HCT116 (cell line): ENCODE results near the gene FZR1. TPM values are rescaled to one million over a fixed set of nuclear protein-coding genes. Genes with fewer than 3 reads are reported as not detected.
A peak's percentile ranks its signal among the peaks of the same experiment; 100 is the strongest.

Source experiments
- ATAC-seq: fragments of 200-7000 bp; cut with Tn5 transposase; 2 replicates; pipeline ENCODE4 v1.9.1; 2020; ENCODE audit warnings: mild to moderate bottlenecking, moderate library complexity
- BruUV-seq: library from RNA; stranded (reverse); fragments of 400-500 nt; replicated peaks from 2 replicates; lab custom pipeline; 2021; lab: Mats Ljungman, UMichigan
- CTCF ChIA-PET: fragments of 300-600 bp; sonication (Branson Sonifier 250); formaldehyde crosslinking; loops from one replicate; lab custom pipeline; 2021; ENCODE audit warnings: antibody characterized with exemption; lab: Charles Lee
- POLR2A ChIA-PET: fragments of 300-600, 350-600 bp; sonication (Branson Sonifier 250); formaldehyde crosslinking; loops from one replicate; lab custom pipeline; 2021; ENCODE audit warnings: antibody characterized with exemption; lab: Charles Lee
- RAD21 ChIA-PET, 2 experiments: fragments of 300-600 bp; sonication (Branson Sonifier 250); formaldehyde crosslinking; loops; one replicate each; lab custom pipeline; 2023; ENCODE audit warnings: low total read pairs in 2 of 2; ENCODE audit not compliant: uncharacterized antibody in 2 of 2, unreplicated experiment in 2 of 2, low non-redundant PET in 1 of 2; lab: Charles Lee
- DNase-seq: peaks from one replicate; pipeline ENCODE4 v3.0.0-alpha.2; 2010; ENCODE audit warnings: low read depth, low spot score
- H2AFZ ChIP-seq: fragments of 200-600 bp; shearing (Covaris generic), sonication (generic); 2 replicates; pipeline ENCODE4 v1.6.1; 2017; ENCODE audit warnings: low read depth, mixed run types, mixed read lengths, antibody characterized with exemption, low read length; ENCODE audit not compliant: poor library complexity, severe bottlenecking
- H3K27ac ChIP-seq: 2 replicates; pipeline ENCODE4 v1.5.1; 2012; ENCODE audit warnings: low read depth, low read length
- H3K27me3 ChIP-seq: fragments of 200-600 bp; sonication (generic); 2 replicates; pipeline ENCODE4 v1.6.1; 2016; ENCODE audit warnings: mixed run types, low read length, mixed read lengths; ENCODE audit not compliant: insufficient read depth
- H3K36me3 ChIP-seq, 2 experiments: fragments of 200-500 bp in 1 of 2; fragments of 200-600 bp in 1 of 2; sonication (Bioruptor generic) in 1 of 2; sonication (generic) in 1 of 2; 2 replicates each; pipeline versions ENCODE4 v1.5.1 to v1.6.1; 2014 to 2016; ENCODE audit warnings: low read length in 2 of 2, inconsistent platforms in 1 of 2, mixed read lengths in 1 of 2, mixed run types in 1 of 2; ENCODE audit not compliant: insufficient read depth in 2 of 2, control insufficient read depth in 1 of 2
- H3K4me1 ChIP-seq, 2 experiments: fragments of 200-600 bp in 1 of 2; sonication (generic) in 1 of 2; 2 replicates each; pipeline versions ENCODE4 v1.5.1 to v1.6.1; 2012 to 2017; ENCODE audit warnings: low read length in 2 of 2, inconsistent platforms in 1 of 2, mild to moderate bottlenecking in 1 of 2, mixed read lengths in 1 of 2, mixed run types in 1 of 2, moderate library complexity in 1 of 2; ENCODE audit not compliant: insufficient read depth in 2 of 2, control insufficient read depth in 1 of 2
- H3K4me2 ChIP-seq: fragments of 200-600 bp; sonication (generic); 2 replicates; pipeline ENCODE4 v1.6.1; 2017; ENCODE audit warnings: mixed run types, low read length, mixed read lengths
- H3K4me3 ChIP-seq, 2 experiments: fragments of 200-600 bp in 1 of 2; sonication (generic) in 1 of 2; replicated peaks in 1 of 2; 2 replicates each; pipeline ENCODE4 v1.5.1; 2011 to 2016; ENCODE audit warnings: low read length in 2 of 2, control low read depth in 1 of 2, low read depth in 1 of 2, mild to moderate bottlenecking in 1 of 2, mixed read lengths in 1 of 2, mixed run types in 1 of 2
- H3K79me2 ChIP-seq: fragments of 200-600 bp; sonication (generic); 2 replicates; pipeline ENCODE4 v1.6.1; 2017; ENCODE audit warnings: mild to moderate bottlenecking, mixed run types, low read length, moderate library complexity, mixed read lengths; ENCODE audit not compliant: insufficient read depth
- H3K9ac ChIP-seq: fragments of 200-600 bp; sonication (generic); 2 replicates; pipeline ENCODE4 v1.6.1; 2016; ENCODE audit warnings: low read length, mixed read lengths
- H3K9me2 ChIP-seq: fragments of 200-600 bp; sonication (generic), shearing (Covaris generic); 2 replicates; pipeline ENCODE4 v1.6.1; 2017; ENCODE audit warnings: mixed run types, mild to moderate bottlenecking, moderate library complexity; ENCODE audit not compliant: insufficient read depth
- H3K9me3 ChIP-seq, 2 experiments: fragments of 200-500 bp in 1 of 2; fragments of 200-600 bp in 1 of 2; sonication (Bioruptor generic) in 1 of 2; sonication (generic) in 1 of 2; 2 replicates each; pipeline ENCODE4 v1.6.1; 2014 to 2017; ENCODE audit warnings: low read length in 2 of 2, mixed read lengths in 2 of 2, inconsistent platforms in 1 of 2, low read depth in 1 of 2, mild to moderate bottlenecking in 1 of 2, mixed run types in 1 of 2, moderate library complexity in 1 of 2; ENCODE audit not compliant: control insufficient read depth in 1 of 2, insufficient read depth in 1 of 2
- H4K20me1 ChIP-seq: fragments of 200-600 bp; sonication (generic), shearing (Covaris generic); 2 replicates; pipeline ENCODE4 v1.6.1; 2017; ENCODE audit warnings: mixed run types, mild to moderate bottlenecking, moderate library complexity; ENCODE audit not compliant: insufficient read depth
- CBX3 ChIP-seq: IDR thresholded peaks from 2 replicates; pipeline ENCODE4 v1.6.1; 2012; ENCODE audit warnings: low read depth
- POLR2AphosphoS5 ChIP-seq: IDR thresholded peaks from 2 replicates; pipeline ENCODE4 v1.6.1; 2011; ENCODE audit warnings: mild to moderate bottlenecking, low read depth, low read length, moderate library complexity
- RAD21 ChIP-seq: IDR thresholded peaks from 2 replicates; pipeline ENCODE4 v1.6.1; 2012; ENCODE audit warnings: low read depth, mild to moderate bottlenecking
- ZFX ChIP-seq: fragments of 450-650 bp; IDR thresholded peaks from 2 replicates; pipeline ENCODE4 v1.6.1; 2017
- intact Hi-C: fragments of 100-400 bp; cut with micrococcal nuclease; formaldehyde crosslinking; loops from 2 replicates; pipeline ENCODE4 v1.10.0; 2022
- total RNA-seq: library from RNA; stranded (reverse); gene quantifications from one replicate; pipeline ENCODE4 v1.2.1, GENCODE V29; 2021; ENCODE audit not compliant: unreplicated experiment
- TF ChIP-seq, protein P1 (sequence below), 3 experiments: fragments of 200-600 bp in 1 of 3; sonication (generic) in 1 of 3; IDR thresholded peaks in 2 of 3; conservative IDR thresholded peaks in 1 of 3; 2 replicates each; pipeline ENCODE4 v1.5.1; 2012 to 2017; ENCODE audit warnings: low read depth in 2 of 3, low read length in 2 of 3, antibody characterized with exemption in 1 of 3, borderline replicate concordance in 1 of 3, control low read depth in 1 of 3, mild to moderate bottlenecking in 1 of 3, mixed read lengths in 1 of 3, mixed run types in 1 of 3, moderate library complexity in 1 of 3; ENCODE audit not compliant: insufficient read depth in 1 of 3
- TF ChIP-seq, protein P2 (sequence below): IDR thresholded peaks from 2 replicates; pipeline ENCODE4 v1.6.1; 2011; ENCODE audit warnings: mild to moderate bottlenecking, low read length, moderate library complexity; ENCODE audit not compliant: insufficient replicate concordance; ENCODE audit errors: extremely low read depth

The FZR1 gene
- total RNA-seq, 1 experiment from 2014 or later: 60.3 TPM

GRCh38 chr19:3544742-3545668 is 38.9 kb downstream of the FZR1 start:
- H3K9me3 ChIP-seq: no peaks in the 10 kb centered on the region
- H3K36me3 ChIP-seq: peaks cover 11 to 17% of the 10 kb centered on the region in 2 experiments
- H3K4me3 ChIP-seq: no peak overlapping the region
- BruUV-seq: no TSS peak
- H3K27me3 ChIP-seq: no peaks in the 10 kb centered on the region
- CTCF ChIA-PET: interaction anchor here (0.7 to 2.0 kb wide), 8 partner anchors 13 to 60 kb away, joined by 3 to 11 read pairs (median 4); partner anchors contain the start of genes HMG20B and MFSD12
- DNase-seq (no peak), ATAC-seq (peak; percentile 86)
- H3K27ac ChIP-seq: peak overlapping the region; percentile 24; the same call in 1 of the 2 replicates
- no peaks in the 10 kb centered on the region for H3K9me2 ChIP-seq
- peaks cover 5% of the 10 kb centered on the region; the same call in 1 of the 2 replicates for H4K20me1 ChIP-seq
- H2AFZ ChIP-seq: no peak overlapping the region
- H3K4me2 ChIP-seq: 0 out of 2 replicates have a peak overlapping the region, but pooled peaks have one; percentile 1
- 0 out of 2 replicates have a peak overlapping the region, but pooled peaks have one; percentile 8 for H3K9ac ChIP-seq
- peaks cover 18% of the 10 kb centered on the region; the same call in 1 of the 2 replicates for H3K79me2 ChIP-seq
- TF ChIP-seq, protein P1, sequence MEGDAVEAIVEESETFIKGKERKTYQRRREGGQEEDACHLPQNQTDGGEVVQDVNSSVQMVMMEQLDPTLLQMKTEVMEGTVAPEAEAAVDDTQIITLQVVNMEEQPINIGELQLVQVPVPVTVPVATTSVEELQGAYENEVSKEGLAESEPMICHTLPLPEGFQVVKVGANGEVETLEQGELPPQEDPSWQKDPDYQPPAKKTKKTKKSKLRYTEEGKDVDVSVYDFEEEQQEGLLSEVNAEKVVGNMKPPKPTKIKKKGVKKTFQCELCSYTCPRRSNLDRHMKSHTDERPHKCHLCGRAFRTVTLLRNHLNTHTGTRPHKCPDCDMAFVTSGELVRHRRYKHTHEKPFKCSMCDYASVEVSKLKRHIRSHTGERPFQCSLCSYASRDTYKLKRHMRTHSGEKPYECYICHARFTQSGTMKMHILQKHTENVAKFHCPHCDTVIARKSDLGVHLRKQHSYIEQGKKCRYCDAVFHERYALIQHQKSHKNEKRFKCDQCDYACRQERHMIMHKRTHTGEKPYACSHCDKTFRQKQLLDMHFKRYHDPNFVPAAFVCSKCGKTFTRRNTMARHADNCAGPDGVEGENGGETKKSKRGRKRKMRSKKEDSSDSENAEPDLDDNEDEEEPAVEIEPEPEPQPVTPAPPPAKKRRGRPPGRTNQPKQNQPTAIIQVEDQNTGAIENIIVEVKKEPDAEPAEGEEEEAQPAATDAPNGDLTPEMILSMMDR (IDR thresholded peaks at IDR 0.05 in 2 of 3, conservative IDR thresholded peaks at IDR 0.05 in 1 of 3; ENCODE audit: borderline replicate concordance in 1 of 3, insufficient read depth in 1 of 3, low read depth in 2 of 3, low read length in 2 of 3): peak; percentile 78 to 98 (median 91)
- TF ChIP-seq RAD21: peak; percentile 82
- no peak for TF ChIP-seq POLR2AphosphoS5
- TF ChIP-seq, protein P2, sequence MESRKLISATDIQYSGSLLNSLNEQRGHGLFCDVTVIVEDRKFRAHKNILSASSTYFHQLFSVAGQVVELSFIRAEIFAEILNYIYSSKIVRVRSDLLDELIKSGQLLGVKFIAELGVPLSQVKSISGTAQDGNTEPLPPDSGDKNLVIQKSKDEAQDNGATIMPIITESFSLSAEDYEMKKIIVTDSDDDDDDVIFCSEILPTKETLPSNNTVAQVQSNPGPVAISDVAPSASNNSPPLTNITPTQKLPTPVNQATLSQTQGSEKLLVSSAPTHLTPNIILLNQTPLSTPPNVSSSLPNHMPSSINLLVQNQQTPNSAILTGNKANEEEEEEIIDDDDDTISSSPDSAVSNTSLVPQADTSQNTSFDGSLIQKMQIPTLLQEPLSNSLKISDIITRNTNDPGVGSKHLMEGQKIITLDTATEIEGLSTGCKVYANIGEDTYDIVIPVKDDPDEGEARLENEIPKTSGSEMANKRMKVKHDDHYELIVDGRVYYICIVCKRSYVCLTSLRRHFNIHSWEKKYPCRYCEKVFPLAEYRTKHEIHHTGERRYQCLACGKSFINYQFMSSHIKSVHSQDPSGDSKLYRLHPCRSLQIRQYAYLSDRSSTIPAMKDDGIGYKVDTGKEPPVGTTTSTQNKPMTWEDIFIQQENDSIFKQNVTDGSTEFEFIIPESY: no peak
- no peak for TF ChIP-seq ZFX
- TF ChIP-seq CBX3: 0 out of 2 replicates have a peak, but pooled peaks have one; percentile 12
- TF ChIP-seq, all 23 proteins: peak for 3
- ChIA-PET RAD21 (interaction anchor here in 1 of 2 experiments (1.0 kb wide), 1 partner anchor 29 kb away, joined by 5 read pairs; no protein-coding TSS in a partner anchor), POLR2A (interaction anchor here (0.6 to 0.9 kb wide), 2 partner anchors 8 to 1098 kb away, joined by 3 read pairs; no protein-coding TSS in a partner anchor)
- intact Hi-C loops: loop anchor here (1.0 to 5.0 kb wide), 2 partner anchors 30 to 82 kb away; partner anchors contain the start of gene CACTIN
- H3K4me1 ChIP-seq: peaks cover 0 to 11% of the 10 kb centered on the region in 2 experiments; a peak in 2 of 4 replicates
